Endodermal cell (in vitro differentiated cells): Measurements from ENCODE around the gene REG1A. TPM values are rescaled to one million over a fixed set of nuclear protein-coding genes. Genes with fewer than 3 reads are reported as not detected.

Experiments used
- DNase-seq: peaks from one replicate; pipeline ENCODE4 v3.0.0-alpha.2; 2017
- H3K27ac ChIP-seq: 2 replicates; pipeline ENCODE4 v1.5.1; 2013; ENCODE audit warnings: mild to moderate bottlenecking, low read depth, low read length, moderate library complexity
- H3K27me3 ChIP-seq: 2 replicates; pipeline ENCODE4 v1.6.1; 2013; ENCODE audit warnings: mild to moderate bottlenecking, low read length, moderate library complexity; ENCODE audit not compliant: insufficient read depth, control insufficient read depth, poor library complexity, severe bottlenecking
- H3K36me3 ChIP-seq: 2 replicates; pipeline ENCODE4 v1.7.0; 2013; ENCODE audit warnings: mild to moderate bottlenecking, low read length, moderate library complexity; ENCODE audit not compliant: control insufficient read depth, insufficient read depth
- H3K4me1 ChIP-seq: one replicate; pipeline ENCODE4 v1.7.0; 2013; ENCODE audit warnings: low read length; ENCODE audit not compliant: control insufficient read depth, insufficient read depth
- H3K4me3 ChIP-seq: 2 replicates; pipeline ENCODE4 v1.5.1; 2013; ENCODE audit warnings: mild to moderate bottlenecking, low read length, moderate library complexity
- H3K9ac ChIP-seq: 2 replicates; pipeline ENCODE4 v1.6.1; 2013; ENCODE audit warnings: mild to moderate bottlenecking, low read length, moderate library complexity; ENCODE audit not compliant: poor library complexity, severe bottlenecking; ENCODE audit errors: extremely low read depth
- H3K9me3 ChIP-seq: 2 replicates; pipeline ENCODE4 v1.6.1; 2013; ENCODE audit warnings: mild to moderate bottlenecking, low read length, moderate library complexity; ENCODE audit not compliant: control insufficient read depth
- H3K27ac Mint-ChIP-seq: 2 replicates; pipeline ENCODE4 v1.8.0; 2020; ENCODE audit warnings: mixed read lengths
- H3K27me3 Mint-ChIP-seq: 2 replicates; pipeline ENCODE4 v1.8.0; 2021; ENCODE audit warnings: mild to moderate bottlenecking, mixed read lengths; ENCODE audit not compliant: insufficient read depth
- H3K36me3 Mint-ChIP-seq: 2 replicates; pipeline ENCODE4 v1.8.0; 2020; ENCODE audit warnings: low read depth, mixed read lengths
- H3K4me1 Mint-ChIP-seq: 2 replicates; pipeline ENCODE4 v1.8.0; 2020; ENCODE audit warnings: mixed read lengths
- H3K4me3 Mint-ChIP-seq: 2 replicates; pipeline ENCODE4 v1.8.0; 2020; ENCODE audit warnings: mild to moderate bottlenecking, moderate library complexity, mixed read lengths
- H3K9me3 Mint-ChIP-seq: 2 replicates; pipeline ENCODE4 v1.8.0; 2020; ENCODE audit warnings: mild to moderate bottlenecking, mixed read lengths
- WGBS, 2 experiments: methylation state at CpG; one replicate each; pipeline versions ENCODE4 v1.1.5 to v1.1.7; 2013; ENCODE audit warnings: missing lambda C conversion rate in 2 of 2, mixed read lengths in 1 of 2; ENCODE audit not compliant: insufficient coverage in 1 of 2, insufficient read length in 1 of 2; 5-methylcytosine and 5-hydroxymethylcytosine counted together
- total RNA-seq, 2 donors: library from RNA; stranded (reverse); fragmentation: NEBNext Ultra II Directional in 1 of 2; extraction: Animal tissue kit (Norgen Biotek cat#: 25700) in 1 of 2; gene quantifications; 2 replicates in 1 of 2; 3 replicates in 1 of 2; pipeline ENCODE4 v1.2.1, GENCODE V29; 2021
- TF ChIP-seq, protein P1 (sequence below): fragments of 200-600 bp; sonication (generic); conservative IDR thresholded peaks from 2 replicates; pipeline ENCODE4 v1.5.0; 2021; ENCODE audit warnings: antibody characterized with exemption, mild to moderate bottlenecking

The REG1A gene
- total RNA-seq, 2 donors from 2014 or later, result not detected

DNA sequence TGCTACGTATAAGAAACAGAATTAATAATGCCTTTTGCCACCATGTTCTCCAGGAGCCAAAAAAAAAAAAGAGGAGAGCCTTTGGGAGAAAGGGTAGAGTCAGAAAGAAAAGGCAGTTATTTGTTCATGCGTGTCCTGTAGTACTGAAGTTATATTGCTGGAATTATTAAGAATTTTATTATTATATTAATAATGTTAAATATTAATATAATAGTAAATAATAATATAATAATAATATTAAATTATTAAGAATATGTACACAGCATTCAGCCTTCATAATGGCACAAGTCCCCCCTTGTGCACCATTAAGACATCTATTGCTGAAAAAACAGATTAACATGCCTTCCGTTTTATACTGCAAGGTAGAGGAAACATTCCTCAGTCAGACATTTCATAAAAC, 8.1 kb downstream of the REG1A start:
- H3K9ac ChIP-seq, result no peak overlapping the region
- DNase-seq, result no peak
- no peaks in the 10 kb centered on the region for H3K36me3 ChIP-seq
- Mint-ChIP-seq H3K36me3 (no peaks in the 10 kb centered on the region), H3K4me1 (peaks cover 5% of the 10 kb centered on the region), H3K4me3 (no peak overlapping the region), H3K27ac (no peak overlapping the region), H3K27me3 (no peaks in the 10 kb centered on the region), H3K9me3 (no peaks in the 10 kb centered on the region)
- no peaks in the 10 kb centered on the region for H3K4me1 ChIP-seq
- peaks cover 4% of the 10 kb centered on the region for H3K27me3 ChIP-seq
- no peaks in the 10 kb centered on the region for H3K9me3 ChIP-seq
- WGBS, 2 experiments, result 96 to 100% methylated on average over 1 to 2 of the region's 3 CpGs
- no peak overlapping the region for H3K4me3 ChIP-seq
- TF ChIP-seq, protein P1, sequence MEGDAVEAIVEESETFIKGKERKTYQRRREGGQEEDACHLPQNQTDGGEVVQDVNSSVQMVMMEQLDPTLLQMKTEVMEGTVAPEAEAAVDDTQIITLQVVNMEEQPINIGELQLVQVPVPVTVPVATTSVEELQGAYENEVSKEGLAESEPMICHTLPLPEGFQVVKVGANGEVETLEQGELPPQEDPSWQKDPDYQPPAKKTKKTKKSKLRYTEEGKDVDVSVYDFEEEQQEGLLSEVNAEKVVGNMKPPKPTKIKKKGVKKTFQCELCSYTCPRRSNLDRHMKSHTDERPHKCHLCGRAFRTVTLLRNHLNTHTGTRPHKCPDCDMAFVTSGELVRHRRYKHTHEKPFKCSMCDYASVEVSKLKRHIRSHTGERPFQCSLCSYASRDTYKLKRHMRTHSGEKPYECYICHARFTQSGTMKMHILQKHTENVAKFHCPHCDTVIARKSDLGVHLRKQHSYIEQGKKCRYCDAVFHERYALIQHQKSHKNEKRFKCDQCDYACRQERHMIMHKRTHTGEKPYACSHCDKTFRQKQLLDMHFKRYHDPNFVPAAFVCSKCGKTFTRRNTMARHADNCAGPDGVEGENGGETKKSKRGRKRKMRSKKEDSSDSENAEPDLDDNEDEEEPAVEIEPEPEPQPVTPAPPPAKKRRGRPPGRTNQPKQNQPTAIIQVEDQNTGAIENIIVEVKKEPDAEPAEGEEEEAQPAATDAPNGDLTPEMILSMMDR, result no peak
- no peak overlapping the region for H3K27ac ChIP-seq

DNA sequence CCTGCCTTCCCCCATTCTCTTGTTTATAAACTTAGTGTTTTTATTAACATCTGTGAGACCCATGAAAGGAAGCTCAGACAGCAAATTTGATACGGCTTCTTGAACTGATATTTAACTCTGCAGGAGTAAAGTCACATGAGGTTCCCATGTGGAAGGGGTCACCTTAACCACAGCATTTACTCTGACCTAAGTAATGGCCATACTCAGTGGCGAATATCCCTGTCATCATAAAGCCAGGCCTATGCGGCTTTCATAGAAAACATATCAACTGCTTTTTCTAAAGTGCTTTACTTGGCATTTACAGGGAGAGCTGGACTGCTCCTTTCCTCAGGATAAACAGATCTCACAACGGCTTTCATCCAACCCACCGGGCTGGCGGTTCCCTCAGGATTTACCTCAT, 9.0 kb downstream of the REG1A start:
- peaks cover 4% of the 10 kb centered on the region for H3K27me3 ChIP-seq
- H3K4me1 ChIP-seq, result no peaks in the 10 kb centered on the region
- no peak for DNase-seq
- TF ChIP-seq, protein P1, result no peak
- no peaks in the 10 kb centered on the region for H3K36me3 ChIP-seq
- no peak overlapping the region for H3K9ac ChIP-seq
- H3K27me3 Mint-ChIP-seq, result no peaks in the 10 kb centered on the region
- no peaks in the 10 kb centered on the region for H3K9me3 ChIP-seq
- H3K4me3 ChIP-seq, result no peak overlapping the region
- H3K27ac Mint-ChIP-seq, result no peak overlapping the region
- H3K36me3 Mint-ChIP-seq, result no peaks in the 10 kb centered on the region
- H3K4me3 Mint-ChIP-seq, result no peak overlapping the region
- no peak overlapping the region for H3K27ac ChIP-seq
- H3K4me1 Mint-ChIP-seq, result peaks cover 5% of the 10 kb centered on the region
- WGBS, 2 experiments, result 92 to 100% methylated on average over 5 to 6 of the region's 6 CpGs
- no peaks in the 10 kb centered on the region for H3K9me3 Mint-ChIP-seq

DNA sequence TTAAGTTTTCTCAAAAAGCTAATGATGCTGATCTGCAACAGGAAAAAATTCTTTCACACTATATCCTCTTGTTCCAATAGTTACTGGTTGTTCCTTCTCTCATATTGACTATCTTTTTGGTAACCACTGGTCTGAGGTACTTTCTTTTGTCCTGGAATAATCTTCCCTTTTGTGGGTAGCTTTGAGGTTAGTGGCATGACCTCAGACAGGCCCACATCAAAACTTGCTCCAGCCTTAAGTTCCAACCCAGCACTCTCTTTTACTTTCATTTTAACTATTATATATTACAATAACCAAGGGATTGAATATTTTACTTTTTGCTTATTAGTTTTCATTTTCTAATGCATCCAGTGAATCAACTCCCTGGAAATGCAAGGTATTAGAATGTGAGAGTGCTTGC, 9.5 kb downstream of the REG1A start:
- Mint-ChIP-seq H3K27me3 (no peaks in the 10 kb centered on the region), H3K4me3 (no peak overlapping the region), H3K36me3 (no peaks in the 10 kb centered on the region), H3K9me3 (no peaks in the 10 kb centered on the region), H3K4me1 (peaks cover 5% of the 10 kb centered on the region), H3K27ac (no peak overlapping the region)
- Histone ChIP-seq H3K27me3 (peaks cover 4% of the 10 kb centered on the region), H3K27ac (no peak overlapping the region), H3K36me3 (no peaks in the 10 kb centered on the region), H3K4me3 (no peak overlapping the region), H3K9me3 (no peaks in the 10 kb centered on the region), H3K9ac (no peak overlapping the region), H3K4me1 (no peaks in the 10 kb centered on the region)
- DNase-seq, result no peak
- TF ChIP-seq, protein P1, result no peak
